Transverse colon (tissue), 4 donors: Measurements from ENCODE around the gene MRPS6. TPM values are rescaled to one million over a fixed set of nuclear protein-coding genes. Genes with fewer than 3 reads are reported as not detected.

Experiments
- DNase-seq: peaks from one replicate; pipeline ENCODE4 v3.0.0-alpha.2; 2019
- H3K27ac ChIP-seq, 4 donors: fragments of 200-600 bp; sonication (generic); 2 replicates each; pipeline ENCODE4 v1.5.1; 2016 to 2018; ENCODE audit warnings: inconsistent platforms in 4 of 4
- H3K27me3 ChIP-seq: fragments of 200-600 bp; sonication (generic); 2 replicates; pipeline ENCODE4 v1.5.1; 2017; ENCODE audit warnings: inconsistent platforms
- H3K36me3 ChIP-seq, 4 donors: fragments of 200-600 bp; sonication (generic); 2 replicates each; pipeline ENCODE4 v1.5.1; 2017 to 2019; ENCODE audit warnings: inconsistent platforms in 4 of 4
- H3K4me1 ChIP-seq, 4 donors: fragments of 200-600 bp; sonication (generic); 2 replicates each; pipeline ENCODE4 v1.5.1; 2017 to 2020; ENCODE audit warnings: inconsistent platforms in 4 of 4
- H3K4me3 ChIP-seq, 4 donors: fragments of 200-600 bp; sonication (generic); 1 replicate in 1 of 4; 2 replicates in 3 of 4; pipeline versions ENCODE4 v1.5.1 to v1.6.1; 2017 to 2019; ENCODE audit warnings: inconsistent platforms in 4 of 4
- H3K9me3 ChIP-seq, 2 donors: fragments of 200-600 bp; sonication (generic); 2 replicates each; pipeline ENCODE4 v1.5.1; 2017 to 2019; ENCODE audit warnings: inconsistent platforms in 2 of 2
- EP300 ChIP-seq: sonication (generic); formaldehyde crosslinking; IDR thresholded peaks from one replicate; pipeline ENCODE4 v1.6.1; 2017; ENCODE audit warnings: antibody characterized with exemption, low read depth
- POLR2A ChIP-seq: fragments of 450-650 bp; IDR thresholded peaks from one replicate; pipeline ENCODE4 v1.6.1; 2016; ENCODE audit warnings: antibody characterized with exemption, mild to moderate bottlenecking, moderate library complexity
- POLR2AphosphoS5 ChIP-seq, 3 donors: sonication (generic); formaldehyde crosslinking; IDR thresholded peaks; one replicate each; pipeline ENCODE4 v1.6.1; 2016; ENCODE audit warnings: antibody characterized with exemption in 3 of 3
- WGBS, 2 donors: methylation state at CpG; one replicate each; pipeline ENCODE4 v1.1.5; 2018; ENCODE audit warnings: low coverage in 1 of 2; 5-methylcytosine and 5-hydroxymethylcytosine counted together
- in situ Hi-C, 4 donors: fragments of 200-750 bp; cut with MboI; loops; one replicate each; pipeline versions ENCODE4 v1.15.0 to v1.15.1; 2017; ENCODE audit warnings: low sequenced_read_pairs in 3 of 4, low pct_ligation_motif_present in 1 of 4, low pct_unique_long_range_greater_than_20kb in 1 of 4
- intact Hi-C: fragments of 100-400 bp; cut with DNase I; formaldehyde crosslinking; loops from one replicate; pipeline ENCODE4 v1.15.1; 2023; ENCODE audit warnings: low total_unique reads
- total RNA-seq, 4 donors: library from RNA; depleted of rRNA; stranded (reverse); fragments of >200 nt; gene quantifications; one replicate each; pipeline ENCODE4 v1.1.0, GENCODE V29; 2016
- TF ChIP-seq, protein P1 (sequence below), 5 experiments: fragments of 200-600 bp in 3 of 5; fragments of 450-650 bp in 2 of 5; sonication (generic) in 3 of 5; IDR thresholded peaks; 1 replicate in 2 of 5; 2 replicates in 3 of 5; pipeline ENCODE4 v1.5.1; 2016 to 2017; ENCODE audit warnings: antibody characterized with exemption in 5 of 5, inconsistent platforms in 3 of 5, mild to moderate bottlenecking in 2 of 5, moderate library complexity in 1 of 5

MRPS6 gene
- total RNA-seq, 4 donors from 2014 or later = 27.9 to 59.1 (median 35.6) TPM

DNA sequence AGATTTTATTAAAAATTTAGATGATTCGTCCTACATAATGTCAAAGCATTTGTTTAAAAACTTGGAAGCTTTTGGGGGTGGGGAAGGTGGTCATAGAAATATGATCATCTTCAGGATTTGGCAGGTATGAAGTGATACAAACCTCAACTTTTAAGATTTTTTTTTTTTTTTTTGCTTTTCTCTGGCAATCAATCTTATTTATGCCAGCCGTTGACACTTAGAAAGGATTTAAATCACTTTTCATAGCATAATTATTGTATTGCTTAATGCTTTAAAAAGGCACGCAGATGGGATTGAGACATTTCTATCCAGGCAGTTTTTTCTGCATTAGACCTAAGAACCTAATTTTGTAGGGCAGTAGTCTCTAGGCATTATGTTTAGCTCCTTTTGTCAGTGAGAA is 19.7 kb downstream of the MRPS6 start:
- peaks cover 13 to 64% (median 26%) of the 10 kb centered on the region in 4 donors for H3K4me1 ChIP-seq

DNA sequence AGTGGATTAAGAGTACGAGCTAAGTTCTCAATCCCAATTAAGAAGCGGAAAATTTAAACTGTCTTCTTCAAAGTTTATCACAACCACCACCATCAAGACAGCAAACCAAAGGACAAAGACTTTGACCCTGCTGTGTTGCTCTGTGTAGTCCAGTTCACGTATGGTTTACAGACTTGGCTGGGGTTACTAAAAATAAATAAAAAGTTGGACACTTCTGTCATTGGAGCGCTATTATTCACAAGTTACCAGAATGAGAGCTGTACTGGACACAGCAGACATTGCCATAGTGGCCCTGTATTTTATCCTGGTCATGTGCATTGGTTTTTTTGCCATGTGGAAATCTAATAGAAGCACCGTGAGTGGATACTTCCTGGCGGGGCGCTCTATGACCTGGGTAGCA is 21.6 kb downstream of the MRPS6 start:
- Histone ChIP-seq H3K36me3 (peaks cover 0 to 3% (median 0%) of the 10 kb centered on the region in 4 donors), H3K4me3 (no peak overlapping the region), H3K4me1 (peaks cover 8 to 54% (median 23%) of the 10 kb centered on the region in 4 donors), H3K27me3 (no peaks in the 10 kb centered on the region), H3K9me3 (no peaks in the 10 kb centered on the region), H3K27ac (no peak overlapping the region)
- 93 to 94% methylated on average over 2 to 7 of the region's 7 CpGs for WGBS, 2 donors
- intact Hi-C loops = no loop called here
- TF ChIP-seq EP300 (no peak), POLR2AphosphoS5 (IDR thresholded peaks at IDR 0.05) (no peak), POLR2A (no peak)
- TF ChIP-seq, protein P1, sequence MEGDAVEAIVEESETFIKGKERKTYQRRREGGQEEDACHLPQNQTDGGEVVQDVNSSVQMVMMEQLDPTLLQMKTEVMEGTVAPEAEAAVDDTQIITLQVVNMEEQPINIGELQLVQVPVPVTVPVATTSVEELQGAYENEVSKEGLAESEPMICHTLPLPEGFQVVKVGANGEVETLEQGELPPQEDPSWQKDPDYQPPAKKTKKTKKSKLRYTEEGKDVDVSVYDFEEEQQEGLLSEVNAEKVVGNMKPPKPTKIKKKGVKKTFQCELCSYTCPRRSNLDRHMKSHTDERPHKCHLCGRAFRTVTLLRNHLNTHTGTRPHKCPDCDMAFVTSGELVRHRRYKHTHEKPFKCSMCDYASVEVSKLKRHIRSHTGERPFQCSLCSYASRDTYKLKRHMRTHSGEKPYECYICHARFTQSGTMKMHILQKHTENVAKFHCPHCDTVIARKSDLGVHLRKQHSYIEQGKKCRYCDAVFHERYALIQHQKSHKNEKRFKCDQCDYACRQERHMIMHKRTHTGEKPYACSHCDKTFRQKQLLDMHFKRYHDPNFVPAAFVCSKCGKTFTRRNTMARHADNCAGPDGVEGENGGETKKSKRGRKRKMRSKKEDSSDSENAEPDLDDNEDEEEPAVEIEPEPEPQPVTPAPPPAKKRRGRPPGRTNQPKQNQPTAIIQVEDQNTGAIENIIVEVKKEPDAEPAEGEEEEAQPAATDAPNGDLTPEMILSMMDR (IDR thresholded peaks at IDR 0.05) = no peak
- DNase-seq = no peak
- in situ Hi-C loops = no loop called here

More for the DNA sequence above, 19.7 kb downstream of the MRPS6 start:
- in situ Hi-C loops = no loop called here
- H3K27me3 ChIP-seq = no peaks in the 10 kb centered on the region
- H3K27ac ChIP-seq = no peak overlapping the region
- 60 to 80% methylated on average over 3 of the region's 3 CpGs for WGBS, 2 donors
- TF ChIP-seq, protein P1 (IDR thresholded peaks at IDR 0.05) = no peak
- TF ChIP-seq POLR2A = no peak
- TF ChIP-seq POLR2AphosphoS5 (IDR thresholded peaks at IDR 0.05) = no peak
- no peak for TF ChIP-seq EP300
- peaks cover 0 to 3% (median 0%) of the 10 kb centered on the region in 4 donors for H3K36me3 ChIP-seq
- H3K9me3 ChIP-seq = no peaks in the 10 kb centered on the region
- intact Hi-C loops = no loop called here
- H3K4me3 ChIP-seq = no peak overlapping the region
- DNase-seq = no peak

DNA sequence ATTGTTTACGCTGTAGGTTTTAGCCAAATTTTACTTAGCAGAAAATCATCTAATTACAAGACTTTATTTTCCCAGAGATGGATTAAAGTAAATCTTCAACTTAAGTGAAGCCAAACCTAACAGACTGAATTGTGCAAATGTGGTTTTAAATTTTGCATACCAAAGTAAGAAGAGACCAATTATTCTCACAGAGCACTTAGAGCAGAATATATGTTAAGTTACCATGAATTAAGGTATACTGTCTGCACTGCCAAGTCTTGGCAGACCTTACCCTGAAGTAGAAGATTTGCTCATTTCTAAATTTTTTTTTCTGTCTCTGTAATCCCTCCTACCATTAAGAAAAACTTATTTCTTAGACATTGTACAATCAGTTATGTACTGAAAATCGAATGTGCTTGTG is 24.1 kb downstream of the MRPS6 start:
- no peaks in the 10 kb centered on the region for H3K9me3 ChIP-seq
- DNase-seq = no peak
- in situ Hi-C loops (no loop called here), intact Hi-C loops (no loop called here)
- H3K27ac ChIP-seq = no peak overlapping the region
- TF ChIP-seq POLR2AphosphoS5 (IDR thresholded peaks at IDR 0.05) = no peak
- TF ChIP-seq POLR2A = no peak
- TF ChIP-seq, protein P1 (IDR thresholded peaks at IDR 0.05) = no peak
- TF ChIP-seq EP300 = no peak
- WGBS, 2 donors = 84 to 87% methylated on average over 2 of the region's 2 CpGs
- H3K4me1 ChIP-seq = peaks cover 9 to 53% (median 12%) of the 10 kb centered on the region in 4 donors
- H3K36me3 ChIP-seq = peaks cover 0 to 3% (median 0%) of the 10 kb centered on the region in 4 donors
- H3K4me3 ChIP-seq = no peak overlapping the region
- no peaks in the 10 kb centered on the region for H3K27me3 ChIP-seq

DNA sequence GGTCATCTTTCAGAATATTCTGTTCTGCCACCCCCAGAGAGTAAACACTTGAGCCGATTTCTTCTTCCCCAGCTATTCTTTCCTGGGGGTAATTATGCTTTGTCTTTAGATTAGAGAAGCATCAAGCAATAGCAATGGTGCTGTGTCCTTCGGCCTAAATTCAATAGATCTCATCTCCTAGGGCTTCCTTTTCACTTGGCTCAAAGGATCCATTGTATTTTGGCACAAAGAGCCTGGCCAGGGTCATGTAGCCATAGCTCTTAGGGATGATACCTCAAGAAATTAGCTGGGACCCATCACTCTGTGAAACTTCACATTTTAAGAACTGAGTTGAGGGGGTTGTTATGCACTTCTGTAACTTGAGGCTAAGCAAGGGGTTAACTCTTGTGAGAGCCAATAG is 27.0 kb downstream of the MRPS6 start:
- in situ Hi-C loops = no loop called here

More for the DNA sequence above, 27.0 kb downstream of the MRPS6 start:
- Histone ChIP-seq H3K27ac (no peak overlapping the region), H3K36me3 (peaks cover 0 to 3% (median 0%) of the 10 kb centered on the region in 4 donors), H3K9me3 (no peaks in the 10 kb centered on the region), H3K27me3 (no peaks in the 10 kb centered on the region), H3K4me1 (peaks cover 6 to 41% (median 8%) of the 10 kb centered on the region in 4 donors), H3K4me3 (no peak overlapping the region)
- intact Hi-C loops = no loop called here
- TF ChIP-seq EP300 (no peak), POLR2A (no peak), POLR2AphosphoS5 (IDR thresholded peaks at IDR 0.05) (no peak)
- TF ChIP-seq, protein P1 (IDR thresholded peaks at IDR 0.05) = no peak
- 83 to 95% methylated on average over 1 to 2 of the region's 2 CpGs for WGBS, 2 donors
- no peak for DNase-seq
